ENCODE results near the gene CRELD2. TPM values are rescaled to one million over a fixed set of nuclear protein-coding genes. Genes with fewer than 3 reads are reported as not detected.

CRELD2 gene
- total and polyA plus RNA-seq, 2 of the 13 experiments (the other 11 are each of a cell fraction or from before 2014, with no cell fraction given), result 17.2 to 44.7 TPM

DNA sequence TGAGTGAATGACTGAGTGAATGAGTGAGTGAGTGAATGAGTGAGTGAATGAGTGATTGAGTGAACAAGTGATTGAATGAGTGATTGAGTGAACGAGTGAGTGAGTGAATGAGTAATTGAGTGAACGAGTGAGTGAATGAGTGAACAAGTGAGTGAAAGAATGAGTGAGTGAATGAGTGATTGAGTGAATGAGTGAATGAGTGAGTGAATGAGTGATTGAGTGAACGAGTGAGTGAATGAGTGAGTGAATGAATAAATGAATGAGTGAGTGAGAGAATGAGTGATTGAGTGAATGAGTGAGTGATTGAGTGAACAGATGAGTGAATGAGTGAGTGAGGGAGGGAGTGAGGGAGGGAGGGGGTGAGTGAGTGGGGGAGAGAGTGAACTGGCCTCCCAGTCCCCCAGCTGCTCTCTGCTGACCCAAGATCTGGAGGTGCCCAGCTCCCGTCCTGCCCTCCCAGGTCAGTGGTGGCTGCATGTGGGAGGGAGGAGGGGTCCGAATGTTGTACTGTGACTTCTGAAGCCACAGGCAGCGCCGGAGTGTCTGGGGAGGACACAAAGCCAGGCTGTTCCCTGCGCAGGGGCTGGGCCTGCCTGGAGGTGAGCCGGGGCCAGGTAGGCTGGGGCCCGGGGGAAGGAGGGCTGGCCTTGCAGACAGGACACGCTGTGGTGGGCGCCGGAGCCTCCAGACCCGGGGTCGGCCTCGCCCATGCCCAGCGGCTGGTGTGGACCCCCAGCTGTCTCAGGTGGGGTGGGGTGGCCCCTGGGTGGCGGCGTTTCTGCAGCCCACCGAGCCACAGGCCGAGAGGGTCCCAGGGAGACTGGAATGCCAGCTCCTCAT, 24.4 kb downstream of the CRELD2 start (continued):
- TF ChIP-seq, protein P1, sequence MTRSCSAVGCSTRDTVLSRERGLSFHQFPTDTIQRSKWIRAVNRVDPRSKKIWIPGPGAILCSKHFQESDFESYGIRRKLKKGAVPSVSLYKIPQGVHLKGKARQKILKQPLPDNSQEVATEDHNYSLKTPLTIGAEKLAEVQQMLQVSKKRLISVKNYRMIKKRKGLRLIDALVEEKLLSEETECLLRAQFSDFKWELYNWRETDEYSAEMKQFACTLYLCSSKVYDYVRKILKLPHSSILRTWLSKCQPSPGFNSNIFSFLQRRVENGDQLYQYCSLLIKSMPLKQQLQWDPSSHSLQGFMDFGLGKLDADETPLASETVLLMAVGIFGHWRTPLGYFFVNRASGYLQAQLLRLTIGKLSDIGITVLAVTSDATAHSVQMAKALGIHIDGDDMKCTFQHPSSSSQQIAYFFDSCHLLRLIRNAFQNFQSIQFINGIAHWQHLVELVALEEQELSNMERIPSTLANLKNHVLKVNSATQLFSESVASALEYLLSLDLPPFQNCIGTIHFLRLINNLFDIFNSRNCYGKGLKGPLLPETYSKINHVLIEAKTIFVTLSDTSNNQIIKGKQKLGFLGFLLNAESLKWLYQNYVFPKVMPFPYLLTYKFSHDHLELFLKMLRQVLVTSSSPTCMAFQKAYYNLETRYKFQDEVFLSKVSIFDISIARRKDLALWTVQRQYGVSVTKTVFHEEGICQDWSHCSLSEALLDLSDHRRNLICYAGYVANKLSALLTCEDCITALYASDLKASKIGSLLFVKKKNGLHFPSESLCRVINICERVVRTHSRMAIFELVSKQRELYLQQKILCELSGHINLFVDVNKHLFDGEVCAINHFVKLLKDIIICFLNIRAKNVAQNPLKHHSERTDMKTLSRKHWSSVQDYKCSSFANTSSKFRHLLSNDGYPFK (CRISPR knock-in tag; IDR thresholded peaks at IDR 0.05; ENCODE audit: borderline replicate concordance), result peak; percentile 46; the same call in 1 of the 2 replicates
- 0 out of 2 replicates have a peak, but pooled peaks have one; percentile 66 for TF ChIP-seq KLF13 (CRISPR knock-in tag; IDR thresholded peaks at IDR 0.05)
- no peak for TF ChIP-seq ARNTL (CRISPR knock-in tag; IDR thresholded peaks at IDR 0.05)
- TF ChIP-seq ZNF256 (CRISPR knock-in tag; conservative IDR thresholded peaks at IDR 0.05), result no peak
- peak; percentile 36; the same call in 1 of the 2 replicates for TF ChIP-seq RAD21 (CRISPR knock-in tag; IDR thresholded peaks at IDR 0.05)
- no peak for TF ChIP-seq NFE2L2 (IDR thresholded peaks at IDR 0.05; ENCODE audit: low read length)
- TF ChIP-seq FOXA3 (CRISPR knock-in tag; IDR thresholded peaks at IDR 0.05), result peak; percentile 24; the same call in 1 of the 2 replicates
- TF ChIP-seq, protein P2, sequence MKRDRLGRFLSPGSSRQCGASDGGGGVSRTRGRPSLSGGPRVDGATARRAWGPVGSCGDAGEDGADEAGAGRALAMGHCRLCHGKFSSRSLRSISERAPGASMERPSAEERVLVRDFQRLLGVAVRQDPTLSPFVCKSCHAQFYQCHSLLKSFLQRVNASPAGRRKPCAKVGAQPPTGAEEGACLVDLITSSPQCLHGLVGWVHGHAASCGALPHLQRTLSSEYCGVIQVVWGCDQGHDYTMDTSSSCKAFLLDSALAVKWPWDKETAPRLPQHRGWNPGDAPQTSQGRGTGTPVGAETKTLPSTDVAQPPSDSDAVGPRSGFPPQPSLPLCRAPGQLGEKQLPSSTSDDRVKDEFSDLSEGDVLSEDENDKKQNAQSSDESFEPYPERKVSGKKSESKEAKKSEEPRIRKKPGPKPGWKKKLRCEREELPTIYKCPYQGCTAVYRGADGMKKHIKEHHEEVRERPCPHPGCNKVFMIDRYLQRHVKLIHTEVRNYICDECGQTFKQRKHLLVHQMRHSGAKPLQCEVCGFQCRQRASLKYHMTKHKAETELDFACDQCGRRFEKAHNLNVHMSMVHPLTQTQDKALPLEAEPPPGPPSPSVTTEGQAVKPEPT (CRISPR knock-in tag; IDR thresholded peaks at IDR 0.05; ENCODE audit: low read depth), result peak; percentile 57; the same call in 1 of the 2 replicates
- peak; percentile 43; the same call in 1 of the 2 replicates for TF ChIP-seq BRD4 (CRISPR knock-in tag; IDR thresholded peaks at IDR 0.05)
- no peak for TF ChIP-seq SP1 (IDR thresholded peaks at IDR 0.05)
- peak; percentile 64 for TF ChIP-seq SP1 (CRISPR knock-in tag; IDR thresholded peaks at IDR 0.05)
- TF ChIP-seq MED13 (CRISPR knock-in tag; IDR thresholded peaks at IDR 0.05), result no peak
- peak; percentile 55 for TF ChIP-seq ASH2L (IDR thresholded peaks at IDR 0.05; ENCODE audit: insufficient read length, low read depth, low read length)
- peak; percentile 72; the same call in 1 of the 2 replicates for TF ChIP-seq KDM5B (CRISPR knock-in tag; IDR thresholded peaks at IDR 0.05; ENCODE audit: borderline replicate concordance)
- TF ChIP-seq ZFP41 (CRISPR knock-in tag; IDR thresholded peaks at IDR 0.05; ENCODE audit: borderline replicate concordance), result 0 out of 2 replicates have a peak, but pooled peaks have one; percentile 60
- TF ChIP-seq, protein P3, sequence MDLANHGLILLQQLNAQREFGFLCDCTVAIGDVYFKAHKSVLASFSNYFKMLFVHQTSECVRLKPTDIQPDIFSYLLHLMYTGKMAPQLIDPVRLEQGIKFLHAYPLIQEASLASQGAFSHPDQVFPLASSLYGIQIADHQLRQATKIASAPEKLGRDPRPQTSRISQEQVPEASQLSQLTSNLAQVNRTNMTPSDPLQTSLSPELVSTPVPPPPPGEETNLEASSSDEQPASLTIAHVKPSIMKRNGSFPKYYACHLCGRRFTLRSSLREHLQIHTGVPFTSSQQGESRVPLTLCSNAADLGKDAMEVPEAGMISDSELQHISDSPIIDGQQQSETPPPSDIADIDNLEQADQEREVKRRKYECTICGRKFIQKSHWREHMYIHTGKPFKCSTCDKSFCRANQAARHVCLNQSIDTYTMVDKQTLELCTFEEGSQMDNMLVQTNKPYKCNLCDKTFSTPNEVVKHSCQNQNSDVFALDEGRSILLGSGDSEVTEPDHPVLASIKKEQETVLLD (CRISPR knock-in tag; IDR thresholded peaks at IDR 0.05; ENCODE audit: low read depth), result 0 out of 2 replicates have a peak, but pooled peaks have one; percentile 25
- no peak for TF ChIP-seq RARG (CRISPR knock-in tag; IDR thresholded peaks at IDR 0.05; ENCODE audit: low read depth)
- peak; percentile 60; the same call in 1 of the 2 replicates for TF ChIP-seq ZNF556 (CRISPR knock-in tag; IDR thresholded peaks at IDR 0.05; ENCODE audit: borderline replicate concordance)
- TF ChIP-seq THAP11 (CRISPR knock-in tag; IDR thresholded peaks at IDR 0.05), result peak; percentile 41; the same call in 1 of the 2 replicates
- TF ChIP-seq RBFOX2 (IDR thresholded peaks at IDR 0.05; ENCODE audit: low read depth, low read length), result peak; percentile 82

Measured in HepG2 (cell line).